Heart right ventricle (tissue), 16 donors: ENCODE results near the gene TEX12. TPM values are rescaled to one million over a fixed set of nuclear protein-coding genes. Genes with fewer than 3 reads are reported as not detected.
A peak's percentile ranks its signal among the peaks of the same experiment; 100 is the strongest.

ENCODE experiments used
- ATAC-seq, 8 donors: fragments of 200-7000 bp; cut with Tn5 transposase; one replicate each; pipeline ENCODE4 v1.9.1; 2020; ENCODE audit warnings: mild to moderate bottlenecking in 8 of 8, moderate library complexity in 8 of 8, moderate number of reproducible peaks in 1 of 8
- DNase-seq, 2 donors: peaks; one replicate each; pipeline ENCODE4 v3.0.0-alpha.2; 2020
- H3K27ac ChIP-seq, 10 donors: fragments of 200-600 bp; sonication (generic) in 2 of 10; one replicate each; pipeline versions ENCODE4 v1.5.0 to v1.8.0; 2020 to 2022; ENCODE audit warnings: mild to moderate bottlenecking in 3 of 10
- H3K27me3 ChIP-seq, 7 donors: fragments of 200-600 bp; one replicate each; pipeline ENCODE4 v1.8.0; 2021 to 2022; ENCODE audit warnings: mild to moderate bottlenecking in 2 of 7
- H3K36me3 ChIP-seq, 9 donors: fragments of 200-600 bp; sonication (generic) in 1 of 9; one replicate each; pipeline versions ENCODE4 v1.5.0 to v1.8.0; 2020 to 2022; ENCODE audit warnings: mild to moderate bottlenecking in 2 of 9
- H3K4me1 ChIP-seq, 9 donors: fragments of 200-600 bp; sonication (generic) in 1 of 9; one replicate each; pipeline versions ENCODE4 v1.5.0 to v1.8.0; 2020 to 2022; ENCODE audit warnings: mild to moderate bottlenecking in 4 of 9
- H3K4me3 ChIP-seq, 10 donors: fragments of 200-600 bp; sonication (generic) in 2 of 10; one replicate each; pipeline versions ENCODE4 v1.5.0 to v1.8.0; 2020 to 2022; ENCODE audit warnings: mild to moderate bottlenecking in 7 of 10, moderate library complexity in 2 of 10
- H3K9me3 ChIP-seq, 11 donors: fragments of 200-600 bp in 10 of 11; sonication (generic) in 2 of 11; one replicate each; pipeline versions ENCODE4 v1.5.0 to v1.8.0; 2013 to 2022; ENCODE audit warnings: mild to moderate bottlenecking in 2 of 11, control low read depth in 1 of 11, moderate library complexity in 1 of 11
- CTCF ChIP-seq, 9 donors: fragments of 200-600 bp; sonication (generic) in 2 of 9; IDR thresholded peaks; one replicate each; pipeline versions ENCODE4 v1.5.0 to v1.8.0; 2021 to 2022; ENCODE audit warnings: antibody characterized with exemption in 9 of 9, mild to moderate bottlenecking in 5 of 9, moderate library complexity in 1 of 9
- WGBS, 2 donors: extraction: QIAGEN DNeasy Blood & Tissue Kit; methylation state at CpG; one replicate each; pipeline ENCODE4 v1.1.7; 2013; ENCODE audit warnings: inconsistent platforms in 1 of 2; 5-methylcytosine and 5-hydroxymethylcytosine counted together
- intact Hi-C, 10 donors: fragments of 100-400 bp; cut with DNase I; formaldehyde crosslinking; loops; one replicate each; pipeline versions ENCODE4 v1.11.1 to v1.14.2; 2022
- polyA plus RNA-seq, 2 donors: library from polyadenylated mRNA; stranded (reverse); fragments of 200-250 nt; gene quantifications; one replicate each; pipeline ENCODE4 v1.2.3, GENCODE V29; 2013
- total RNA-seq, 10 donors: library from RNA; stranded (reverse); fragmentation: NEBNext Ultra II Directional in 3 of 10; extraction: Animal tissue kit (Norgen Biotek cat#: 25700) in 3 of 10; gene quantifications; one replicate each; pipeline versions ENCODE4 v1.2.1 to v1.2.4, GENCODE V29; 2021 to 2023
- donor health status: Arrhythmogenic right ventricular cardiomyopathy.
- donor health status: ischemic (EF 13 %, LVEDD 7.1; RV severe dilation, severe dysfunction).
- donor health status: healthy with polysubstance abuse.
- donor health status: DM: no; HTN: yes; CAD: no.
- donor health status: DM: no; HTN: no; CAD: no.
- donor health status: ischemic (EF 25% LVEDD 6.9; RV normal size, moderate dysfunction).
- donor health status: ischemic (EF 25% LVEDD 5.7; RV mildly dilated, moderate dysfunction).
- donor health status: healthy.
- donor health status: DM: yes; HTN: yes; CAD: no.
- donor health status: Ischemic cardiomyopathy.
- donor health status: ischemic (EF 35%, LVEDD 5.7; RV mildly dilated, moderate dysfunction).
- donor health status: nonischemic (EF 11% LVEDD 7.7; RV severe dilation, severe dysfunction).
- donor health status: DM: yes; HTN: yes; CAD: no.
- donor health status: PGD.
- donor health status: ischemic (EF 29% LVEDD 5.4; RV normal size, mild dysfunction).
- donor health status: nonischemic (EF 23%, LVEDD 6.1; RV moderate dilation, normal function).

Gene TEX12
- total and polyA plus RNA-seq, 12 donors: 0.06 to 1.6 (median 0.49) TPM; not detected in 9

GRCh38 chr11:112165049-112165448 lies 2.1 kb upstream of the TEX12 start:
- Histone ChIP-seq H3K9me3 (no peaks in the 10 kb centered on the region), H3K27ac (peak overlapping the region in 1 of 10 donors; percentile 52), H3K36me3 (no peaks in the 10 kb centered on the region), H3K27me3 (no peaks in the 10 kb centered on the region), H3K4me3 (no peak overlapping the region), H3K4me1 (peaks cover 0 to 36% (median 0%) of the 10 kb centered on the region in 9 donors)
- DNase-seq: no peak
- intact Hi-C loops: no loop called here
- WGBS, 2 donors: 60 to 65% methylated on average over 3 of the region's 3 CpGs
- TF ChIP-seq CTCF (IDR thresholded peaks at IDR 0.05): no peak
- ATAC-seq: no peak

GRCh38 chr11:112166562-112166961 lies 610 bp upstream of the TEX12 start:
- no peak for DNase-seq
- ATAC-seq: peak in 1 of 8 donors; percentile 29
- Histone ChIP-seq H3K27me3 (no peaks in the 10 kb centered on the region), H3K9me3 (no peaks in the 10 kb centered on the region), H3K4me3 (no peak overlapping the region), H3K4me1 (peaks cover 0 to 24% (median 0%) of the 10 kb centered on the region in 9 donors), H3K36me3 (no peaks in the 10 kb centered on the region), H3K27ac (no peak overlapping the region)
- intact Hi-C loops: no loop called here
- TF ChIP-seq CTCF (IDR thresholded peaks at IDR 0.05): no peak
- 66 to 82% methylated on average over 8 of the region's 8 CpGs for WGBS, 2 donors

- DNase-seq: no peak
- Histone ChIP-seq H3K27me3 (no peaks in the 10 kb centered on the region), H3K36me3 (no peaks in the 10 kb centered on the region), H3K27ac (peak overlapping the region in 5 of 10 donors; percentile 7 to 83 (median 53)), H3K4me3 (no peak overlapping the region), H3K9me3 (no peaks in the 10 kb centered on the region), H3K4me1 (peaks cover 0 to 19% (median 8%) of the 10 kb centered on the region in 9 donors)
- ATAC-seq: no peak
- intact Hi-C loops: loop anchor here in 4 of 10 donors (5.0 to 10.0 kb wide), 2 partner anchors 58 to 60 kb away; no protein-coding TSS in a partner anchor
- 52 to 56% methylated on average over 2 of the region's 2 CpGs for WGBS, 2 donors
- TF ChIP-seq CTCF (IDR thresholded peaks at IDR 0.05): no peak
Measured at GRCh38 chr11:112172362-112172994, 5.3 kb downstream of the TEX12 start.

- WGBS, 2 donors: 64% methylated on average over 3 of the region's 3 CpGs
- Histone ChIP-seq H3K4me1 (peaks cover 0 to 19% (median 8%) of the 10 kb centered on the region in 9 donors), H3K36me3 (no peaks in the 10 kb centered on the region), H3K27ac (peak overlapping the region in 6 of 10 donors; percentile 7 to 83 (median 52)), H3K27me3 (no peaks in the 10 kb centered on the region), H3K4me3 (no peak overlapping the region), H3K9me3 (no peaks in the 10 kb centered on the region)
- intact Hi-C loops: loop anchor here in 4 of 10 donors (5.0 to 10.0 kb wide), 2 partner anchors 58 to 61 kb away; no protein-coding TSS in a partner anchor
- TF ChIP-seq CTCF (IDR thresholded peaks at IDR 0.05): no peak
- DNase-seq (peak; percentile 18 to 36), ATAC-seq (peak in 5 of 8 donors; percentile 43 to 57 (median 44))
Measured at GRCh38 chr11:112173152-112173551, 6.0 kb downstream of the TEX12 start.
